SJSA1 (cell line): ENCODE data around the gene WDR43. TPM values are rescaled to one million over a fixed set of nuclear protein-coding genes. Genes with fewer than 3 reads are reported as not detected.
A peak's percentile ranks its signal among the peaks of the same experiment; 100 is the strongest.
"Not testable (repeated sequence)": the region's sequence is repeated elsewhere in the genome, so short reads cannot be mapped to it uniquely, and the experiment has no call there.

ENCODE experiments used
- DNase-seq, 2 experiments: peaks; one replicate each; pipeline ENCODE4 v3.0.0-alpha.2; 2015 to 2020; ENCODE audit warnings: low spot score in 2 of 2, low read depth in 1 of 2
- H3K27ac ChIP-seq: fragments of 250-450 bp; sonication (Bioruptor Pico); 2 replicates; pipeline ENCODE4 v1.5.1; 2020; ENCODE audit warnings: mild to moderate bottlenecking, moderate library complexity
- H3K27me3 ChIP-seq: fragments of 250-450 bp; sonication (Bioruptor Pico); replicated peaks from 2 replicates; pipeline ENCODE4 v1.5.1; 2020; ENCODE audit warnings: mild to moderate bottlenecking, moderate library complexity
- H3K36me3 ChIP-seq: fragments of 250-450 bp; sonication (Bioruptor Pico); 2 replicates; pipeline ENCODE4 v1.5.1; 2020; ENCODE audit warnings: mild to moderate bottlenecking
- H3K4me1 ChIP-seq: fragments of 250-450 bp; sonication (Bioruptor Pico); replicated peaks from 2 replicates; pipeline ENCODE4 v1.6.1; 2021; ENCODE audit warnings: mild to moderate bottlenecking
- H3K4me3 ChIP-seq: fragments of 250-450 bp; sonication (Bioruptor Pico); 2 replicates; pipeline ENCODE4 v1.5.1; 2020; ENCODE audit warnings: mild to moderate bottlenecking
- H3K9me3 ChIP-seq: fragments of 250-450 bp; sonication (Bioruptor Pico); replicated peaks from 2 replicates; pipeline ENCODE4 v1.5.1; 2020; ENCODE audit warnings: mild to moderate bottlenecking
- total RNA-seq: library from RNA; depleted of rRNA; stranded (reverse); fragments of >200 nt; shearing (Covaris generic); gene quantifications from 2 replicates; pipeline ENCODE4 v1.2.3, GENCODE V29; 2014

WDR43 gene
- total RNA-seq, 1 experiment from 2014 or later, result 79.2 TPM

- H3K36me3 ChIP-seq, result no peaks in the 10 kb centered on the region
- peaks cover 12% of the 10 kb centered on the region for H3K4me1 ChIP-seq
- H3K27me3 ChIP-seq, result no peaks in the 10 kb centered on the region
- no peak for DNase-seq
- H3K27ac ChIP-seq, result no peak overlapping the region
- no peaks in the 10 kb centered on the region for H3K9me3 ChIP-seq
- H3K4me3 ChIP-seq, result no peak overlapping the region
These were observed 62.4 kb downstream of the WDR43 start for GRCh38 chr2:28956890-28957289.

DNA sequence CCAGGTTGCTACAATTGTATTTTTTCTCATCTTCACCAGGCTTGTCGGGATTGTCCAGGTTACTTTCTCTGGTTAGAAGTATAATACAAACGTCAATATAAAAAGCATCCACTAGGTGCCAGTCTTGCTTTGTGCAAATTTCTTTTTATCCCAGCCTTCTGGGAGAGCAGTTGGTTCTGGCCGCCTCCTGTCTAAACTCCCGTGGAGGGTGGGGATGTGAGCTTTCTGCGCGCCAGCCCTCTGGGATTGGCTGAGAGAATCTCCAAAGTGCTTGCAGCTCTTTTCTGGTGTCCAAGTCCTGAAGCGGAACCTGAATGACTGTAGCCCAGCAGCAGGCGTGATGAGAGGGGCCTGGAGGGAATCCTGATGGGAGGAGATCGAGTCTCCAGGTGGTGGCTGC lies 64.2 kb downstream of the WDR43 start:
- Histone ChIP-seq H3K4me1 (no peaks in the 10 kb centered on the region), H3K4me3 (no peak overlapping the region), H3K9me3 (no peaks in the 10 kb centered on the region), H3K36me3 (no peaks in the 10 kb centered on the region), H3K27me3 (no peaks in the 10 kb centered on the region), H3K27ac (no peak overlapping the region)
- DNase-seq, result peak; percentile 63 to 73

- H3K4me3 ChIP-seq, result no peak overlapping the region
- H3K36me3 ChIP-seq, result no peaks in the 10 kb centered on the region
- H3K27me3 ChIP-seq, result no peaks in the 10 kb centered on the region
- no peaks in the 10 kb centered on the region for H3K4me1 ChIP-seq
- no peak overlapping the region for H3K27ac ChIP-seq
- no peaks in the 10 kb centered on the region for H3K9me3 ChIP-seq
- no peak for DNase-seq
These were observed 65.9 kb downstream of the WDR43 start for GRCh38 chr2:28960401-28960800.

GRCh38 chr2:28962505-28962904 lies 68.0 kb downstream of the WDR43 start:
- Histone ChIP-seq H3K4me1 (no peaks in the 10 kb centered on the region), H3K4me3 (no peak overlapping the region), H3K9me3 (no peaks in the 10 kb centered on the region), H3K27ac (no peak overlapping the region), H3K27me3 (no peaks in the 10 kb centered on the region), H3K36me3 (no peaks in the 10 kb centered on the region)
- DNase-seq, result no peak

GRCh38 chr2:28970464-28971160 lies 76.1 kb downstream of the WDR43 start:
- Histone ChIP-seq H3K4me3 (no peak overlapping the region), H3K36me3 (no peaks in the 10 kb centered on the region), H3K4me1 (no peaks in the 10 kb centered on the region), H3K27me3 (no peaks in the 10 kb centered on the region), H3K9me3 (no peaks in the 10 kb centered on the region), H3K27ac (no peak overlapping the region)
- DNase-seq, result no peak

- Histone ChIP-seq H3K27me3 (no peaks in the 10 kb centered on the region), H3K9me3 (no peaks in the 10 kb centered on the region), H3K27ac (no peak overlapping the region), H3K4me1 (peaks cover 6% of the 10 kb centered on the region; the same call in 1 of the 2 replicates), H3K36me3 (no peaks in the 10 kb centered on the region), H3K4me3 (no peak overlapping the region)
- DNase-seq, result no peak
These were observed 78.4 kb downstream of the WDR43 start for GRCh38 chr2:28972778-28973335.

DNA sequence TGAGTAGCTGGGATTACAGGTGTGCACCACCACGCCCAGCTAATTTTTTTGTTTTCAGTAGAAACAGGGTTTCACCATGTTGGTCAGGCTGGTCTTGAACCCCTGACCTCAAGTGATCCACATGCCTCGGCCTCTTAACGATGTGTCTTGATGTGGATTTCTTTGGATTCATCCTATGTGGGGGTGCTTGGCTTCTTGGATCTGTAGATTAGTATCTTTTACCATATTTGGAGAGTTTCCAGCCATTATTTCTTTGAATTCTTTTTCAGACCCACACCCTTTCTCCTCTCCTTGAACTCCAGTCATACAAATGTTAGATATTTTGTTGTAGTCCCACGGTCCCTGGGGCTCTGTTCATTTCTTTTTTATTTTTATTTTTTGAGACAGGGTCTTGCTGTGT lies 79.8 kb downstream of the WDR43 start:
- H3K4me1 ChIP-seq, result peaks cover 6% of the 10 kb centered on the region; the same call in 1 of the 2 replicates
- H3K4me3 ChIP-seq, result no peak overlapping the region
- H3K27ac ChIP-seq, result no peak overlapping the region
- H3K27me3 ChIP-seq, result no peaks in the 10 kb centered on the region
- H3K36me3 ChIP-seq, result no peaks in the 10 kb centered on the region
- DNase-seq, result no peak
- H3K9me3 ChIP-seq, result no peaks in the 10 kb centered on the region

GRCh38 chr2:28975671-28976070 lies 81.2 kb downstream of the WDR43 start:
- DNase-seq, result no peak
- Histone ChIP-seq H3K27me3 (no peaks in the 10 kb centered on the region), H3K36me3 (no peaks in the 10 kb centered on the region)

GRCh38 chr2:28976584-28976983 lies 82.1 kb downstream of the WDR43 start:
- Histone ChIP-seq H3K9me3 (no peaks in the 10 kb centered on the region), H3K27ac (no peak overlapping the region)
- DNase-seq, result no peak

More at GRCh38 chr2:28975671-28976070, 81.2 kb downstream of the WDR43 start:
- H3K4me1 ChIP-seq, result peaks cover 6% of the 10 kb centered on the region; the same call in 1 of the 2 replicates
- no peaks in the 10 kb centered on the region for H3K9me3 ChIP-seq
- no peak overlapping the region for H3K4me3 ChIP-seq
- no peak overlapping the region for H3K27ac ChIP-seq

GRCh38 chr2:28977176-28977875 lies 82.9 kb downstream of the WDR43 start:
- Histone ChIP-seq H3K27ac (no peak overlapping the region), H3K27me3 (no peaks in the 10 kb centered on the region), H3K36me3 (no peaks in the 10 kb centered on the region), H3K4me1 (peaks cover 12% of the 10 kb centered on the region; the same call in 1 of the 2 replicates), H3K9me3 (no peaks in the 10 kb centered on the region), H3K4me3 (no peak overlapping the region)
- no peak for DNase-seq

More at GRCh38 chr2:28976584-28976983, 82.1 kb downstream of the WDR43 start:
- Histone ChIP-seq H3K27me3 (no peaks in the 10 kb centered on the region), H3K4me1 (peaks cover 12% of the 10 kb centered on the region; the same call in 1 of the 2 replicates), H3K4me3 (no peak overlapping the region), H3K36me3 (no peaks in the 10 kb centered on the region)

DNA sequence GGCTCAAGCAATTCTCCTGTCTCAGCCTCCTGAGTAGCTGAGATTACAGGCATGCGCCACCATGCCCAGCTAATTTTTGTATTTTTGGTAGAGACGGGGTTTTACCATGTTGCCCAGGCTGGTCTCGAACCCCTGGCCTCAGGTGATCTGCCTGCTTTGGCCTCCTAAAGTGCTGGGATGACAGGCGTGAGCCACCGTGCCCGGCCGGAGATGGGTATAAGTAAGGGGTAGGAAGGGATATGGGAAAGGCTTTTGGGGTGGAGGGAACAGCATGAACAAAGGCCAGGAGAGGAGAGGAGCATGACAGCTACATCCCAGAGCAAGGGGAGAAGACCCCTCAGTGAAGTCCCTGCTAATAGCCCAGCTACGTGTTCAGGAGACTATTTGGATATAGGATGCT lies 83.5 kb downstream of the WDR43 start:
- DNase-seq, H3K9me3 ChIP-seq, H3K27ac ChIP-seq, H3K4me3 ChIP-seq, H3K36me3 ChIP-seq, H3K27me3 ChIP-seq: not testable (repeated sequence)
- H3K4me1 ChIP-seq, result peaks cover 12% of the 10 kb centered on the region; the same call in 1 of the 2 replicates

- H3K4me3 ChIP-seq, result no peak overlapping the region
- H3K9me3 ChIP-seq, result no peaks in the 10 kb centered on the region
- H3K36me3 ChIP-seq, result no peaks in the 10 kb centered on the region
- H3K27me3 ChIP-seq, result no peaks in the 10 kb centered on the region
- H3K4me1 ChIP-seq, result peaks cover 12% of the 10 kb centered on the region; the same call in 1 of the 2 replicates
- no peak for DNase-seq
- H3K27ac ChIP-seq, result no peak overlapping the region
These were observed 84.1 kb downstream of the WDR43 start for GRCh38 chr2:28978606-28979005.

DNA sequence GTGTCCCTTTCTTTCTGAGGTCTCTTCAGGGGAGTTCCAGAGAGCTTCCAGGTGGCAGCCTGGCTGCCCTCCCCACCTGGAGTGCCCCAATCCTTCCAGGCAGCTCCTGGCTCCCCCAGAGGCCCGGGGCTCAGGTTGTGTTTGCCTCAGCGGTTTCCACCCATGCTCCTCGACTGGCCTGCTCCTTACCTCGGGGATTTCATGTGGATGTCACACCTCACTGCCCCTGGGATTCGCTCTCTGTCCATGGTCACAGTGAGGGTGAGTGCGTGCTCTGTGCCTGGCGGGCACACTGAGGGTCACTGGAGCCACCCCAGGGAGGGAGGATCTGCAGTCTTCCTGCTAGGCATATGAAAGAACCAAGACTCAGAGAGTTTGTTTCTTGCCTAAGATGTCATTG lies 84.6 kb downstream of the WDR43 start:
- Histone ChIP-seq H3K4me3 (no peak overlapping the region), H3K9me3 (no peaks in the 10 kb centered on the region), H3K4me1 (peaks cover 12% of the 10 kb centered on the region; the same call in 1 of the 2 replicates), H3K36me3 (no peaks in the 10 kb centered on the region), H3K27me3 (no peaks in the 10 kb centered on the region), H3K27ac (no peak overlapping the region)
- no peak for DNase-seq
